Keratinocyte (primary cell): Measurements from ENCODE around the gene HTRA3. TPM values are rescaled to one million over a fixed set of nuclear protein-coding genes. Genes with fewer than 3 reads are reported as not detected.

Experiments used
- DNase-seq: peaks from one replicate; pipeline ENCODE4 v3.0.0-alpha.2; 2011; ENCODE audit warnings: low read depth, missing footprints, low spot score
- FAIRE-seq: peaks from 2 replicates; lab custom pipeline; 2011; peaks lifted over from hg19 to GRCh38; lab: Jason Lieb, UNC
- H2AFZ ChIP-seq: 2 replicates; pipeline ENCODE4 v1.6.0; 2012; ENCODE audit warnings: low read length, control low read depth, inconsistent platforms; ENCODE audit not compliant: control insufficient read depth
- H3K27ac ChIP-seq: 2 replicates; pipeline ENCODE4 v1.5.1; 2011; ENCODE audit warnings: low read length; ENCODE audit not compliant: control insufficient read depth, insufficient read depth
- H3K27me3 ChIP-seq: 3 replicates; pipeline ENCODE4 v1.6.0; 2011; ENCODE audit warnings: low read length; ENCODE audit not compliant: control insufficient read depth, insufficient read depth; ENCODE audit errors: extremely low read depth
- H3K36me3 ChIP-seq, 2 experiments: 2 replicates in 1 of 2; 3 replicates in 1 of 2; pipeline ENCODE4 v1.5.1; 2011; ENCODE audit warnings: low read length in 2 of 2, mild to moderate bottlenecking in 1 of 2; ENCODE audit not compliant: control insufficient read depth in 2 of 2, insufficient read depth in 2 of 2; ENCODE audit errors: extremely low read depth in 1 of 2
- H3K4me1 ChIP-seq: 3 replicates; pipeline ENCODE4 v1.5.1; 2011; ENCODE audit warnings: low read length; ENCODE audit not compliant: control insufficient read depth, insufficient read depth; ENCODE audit errors: extremely low read depth
- H3K4me2 ChIP-seq: 3 replicates; pipeline ENCODE4 v1.6.0; 2011; ENCODE audit warnings: low read depth, low read length; ENCODE audit not compliant: control insufficient read depth, insufficient read depth; ENCODE audit errors: extremely low read depth
- H3K4me3 ChIP-seq, 3 experiments: fragments of 200-600 bp in 1 of 3; sonication (generic) in 1 of 3; 2 replicates in 2 of 3; 3 replicates in 1 of 3; pipeline ENCODE4 v1.5.1; 2011 to 2016; ENCODE audit warnings: low read length in 3 of 3, mild to moderate bottlenecking in 3 of 3, control low read depth in 2 of 3, inconsistent platforms in 1 of 3, low read depth in 1 of 3, mixed read lengths in 1 of 3, mixed run types in 1 of 3, moderate library complexity in 1 of 3; ENCODE audit not compliant: control insufficient read depth in 2 of 3, insufficient read depth in 2 of 3; ENCODE audit errors: extremely low read depth in 1 of 3
- H3K79me2 ChIP-seq: 2 replicates; pipeline ENCODE4 v1.6.0; 2012; ENCODE audit warnings: low read length; ENCODE audit not compliant: control insufficient read depth, insufficient read depth
- H3K9ac ChIP-seq: 3 replicates; pipeline ENCODE4 v1.6.0; 2011; ENCODE audit warnings: low read length; ENCODE audit not compliant: control insufficient read depth, insufficient read depth; ENCODE audit errors: extremely low read depth
- H3K9me1 ChIP-seq: 3 replicates; pipeline ENCODE4 v1.6.0; 2011; ENCODE audit warnings: low read length; ENCODE audit not compliant: control insufficient read depth, insufficient read depth; ENCODE audit errors: extremely low read depth
- H3K9me3 ChIP-seq: 2 replicates; pipeline ENCODE4 v1.5.1; 2012; ENCODE audit warnings: low read depth, low read length; ENCODE audit not compliant: control insufficient read depth
- H4K20me1 ChIP-seq: 3 replicates; pipeline ENCODE4 v1.6.0; 2011; ENCODE audit warnings: low read length; ENCODE audit not compliant: control insufficient read depth, insufficient read depth; ENCODE audit errors: extremely low read depth
- CTCF ChIP-seq, 3 experiments: IDR thresholded peaks in 1 of 3; conservative IDR thresholded peaks in 1 of 3; optimal IDR thresholded peaks in 1 of 3; 2 replicates in 2 of 3; 3 replicates in 1 of 3; pipeline versions ENCODE3 to v1.5.1; 2011; ENCODE audit warnings: low read length in 3 of 3, mild to moderate bottlenecking in 3 of 3, moderate library complexity in 2 of 3, control low read depth in 1 of 3, inconsistent platforms in 1 of 3; ENCODE audit not compliant: insufficient read depth in 2 of 3; ENCODE audit errors: extremely low read depth in 1 of 3
- EZH2 ChIP-seq: IDR thresholded peaks from one replicate; pipeline ENCODE4 v1.6.1; 2012; ENCODE audit warnings: inconsistent platforms, mild to moderate bottlenecking, low read length, moderate library complexity
- dilution Hi-C: fragments of 300-500 bp; cut with MboI; formaldehyde crosslinking; loops from one replicate; pipeline ENCODE4 v1.7.0; 2020; ENCODE audit warnings: low sequenced_read_pairs; ENCODE audit not compliant: extremely low pct_ligation_motif_present
- polyA plus RNA-seq, 5 experiments: library from polyadenylated mRNA; depleted of rRNA in 3 of 5; stranded (reverse) in 3 of 5; stranded (forward) in 1 of 5; unstranded in 1 of 5; fragments of >200 nt; gene quantifications; 1 replicate in 1 of 5; 2 replicates in 3 of 5; 3 replicates in 1 of 5; pipeline versions ENCODE4 v1.2.1 to v1.2.3, GENCODE V29; 2011 to 2012; ENCODE audit warnings: missing spikeins in 2 of 5, low read depth in 1 of 5, low replicate concordance in 1 of 5

The HTRA3 gene
- polyA plus RNA-seq, 1 donor (not counting 4 experiments of a cell fraction or from before 2014, with no cell fraction given), result not detected

GRCh38 chr4:8350352-8350751 lies 80.8 kb downstream of the HTRA3 start:
- Histone ChIP-seq H3K9ac (no peak overlapping the region), H4K20me1 (no peaks in the 10 kb centered on the region), H3K27ac (no peak overlapping the region), H3K36me3 (no peaks in the 10 kb centered on the region), H2AFZ (no peak overlapping the region), H3K4me1 (peaks cover 7% of the 10 kb centered on the region), H3K9me3 (no peaks in the 10 kb centered on the region), H3K27me3 (peaks cover 5% of the 10 kb centered on the region), H3K4me3 (no peak overlapping the region), H3K4me2 (no peak overlapping the region), H3K79me2 (no peaks in the 10 kb centered on the region), H3K9me1 (no peaks in the 10 kb centered on the region)
- FAIRE-seq (no peak), DNase-seq (no peak)
- TF ChIP-seq EZH2, result no peak
- TF ChIP-seq CTCF (optimal IDR thresholded peaks at IDR 0.05 in 1 of 3, IDR thresholded peaks at IDR 0.05 in 1 of 3, conservative IDR thresholded peaks at IDR 0.05 in 1 of 3; ENCODE audit: extremely low read depth in 1 of 3, insufficient read depth in 2 of 3, low read length in 3 of 3), result no peak
- dilution Hi-C loops, result no loop called here

- DNase-seq, result no peak
- peaks cover 13% of the 10 kb centered on the region for H3K4me1 ChIP-seq
- H3K27me3 ChIP-seq, result peaks cover 5% of the 10 kb centered on the region
- no peaks in the 10 kb centered on the region for H3K79me2 ChIP-seq
- H3K9ac ChIP-seq, result no peak overlapping the region
- no peaks in the 10 kb centered on the region for H3K9me1 ChIP-seq
- no peak overlapping the region for H3K27ac ChIP-seq
- no peak overlapping the region for H3K4me3 ChIP-seq
- H3K4me2 ChIP-seq, result no peak overlapping the region
- H3K36me3 ChIP-seq, result no peaks in the 10 kb centered on the region
- H2AFZ ChIP-seq, result no peak overlapping the region
- TF ChIP-seq EZH2, result no peak
- TF ChIP-seq CTCF (optimal IDR thresholded peaks at IDR 0.05 in 1 of 3, IDR thresholded peaks at IDR 0.05 in 1 of 3, conservative IDR thresholded peaks at IDR 0.05 in 1 of 3; ENCODE audit: extremely low read depth in 1 of 3, insufficient read depth in 2 of 3, low read length in 3 of 3), result no peak
- no peaks in the 10 kb centered on the region for H4K20me1 ChIP-seq
- FAIRE-seq, result no peak
- dilution Hi-C loops, result no loop called here
- H3K9me3 ChIP-seq, result no peaks in the 10 kb centered on the region
Measured at GRCh38 chr4:8350841-8351461, 81.4 kb downstream of the HTRA3 start.
